HG03060 (cell line): Measurements from ENCODE around the gene CLCA4.
"Not testable (repeated sequence)": the region's sequence is repeated elsewhere in the genome, so short reads cannot be mapped to it uniquely, and the experiment has no call there.

ENCODE experiments used
- ATAC-seq: cut with Tn5 transposase; IDR thresholded peaks from one replicate; pipeline ENCODE4 v1.9.1; 2021; ENCODE audit warnings: low read depth, moderate number of reproducible peaks; ENCODE audit not compliant: unreplicated experiment

Gene CLCA4

DNA sequence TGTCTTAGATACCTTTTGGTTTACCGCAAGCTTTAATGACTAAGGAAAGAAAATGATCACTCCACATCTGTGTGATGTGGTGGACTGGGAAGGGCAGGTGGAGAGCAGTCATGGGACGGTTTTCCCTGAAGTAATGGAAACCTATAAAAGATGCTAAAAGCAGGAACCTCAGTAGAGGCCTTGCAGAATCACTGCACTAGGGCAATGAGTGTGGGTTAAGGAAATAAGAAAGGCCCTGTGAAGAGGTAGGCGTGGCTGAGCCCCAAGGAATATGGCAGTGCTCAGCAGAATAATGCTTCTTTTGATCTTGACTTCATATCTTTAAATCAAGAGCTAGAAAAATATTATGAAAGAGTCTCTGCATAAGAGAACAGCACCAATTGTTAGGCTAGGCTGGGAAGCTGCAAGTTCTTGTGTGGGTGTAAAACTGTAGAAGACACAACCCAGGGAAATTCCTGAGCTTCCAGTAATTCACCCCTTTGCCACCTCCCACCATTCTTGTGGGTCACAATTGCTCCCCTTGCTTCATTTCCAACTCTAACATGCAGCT is 49.9 kb downstream of the CLCA4 start:
- no peak for ATAC-seq

DNA sequence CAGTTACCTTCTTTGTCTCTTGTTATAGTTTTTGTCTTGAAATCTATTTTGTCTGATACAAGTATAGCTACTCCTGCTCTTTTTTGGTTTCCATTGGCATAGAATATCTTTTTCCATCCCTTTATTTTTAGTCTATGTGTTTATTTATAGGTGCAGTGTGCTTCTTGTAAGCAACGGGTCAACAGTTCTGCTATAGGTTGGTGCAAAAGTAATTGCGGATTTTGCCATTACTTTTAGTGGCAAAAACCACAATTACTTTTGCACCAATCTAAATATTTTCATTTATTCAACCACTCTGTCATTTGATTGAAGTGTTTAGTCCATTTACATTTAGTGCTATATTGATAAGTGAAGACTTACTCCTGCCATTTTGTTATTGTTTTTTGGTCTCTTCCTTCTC is 59.2 kb downstream of the CLCA4 start:
- ATAC-seq = not testable (repeated sequence)

DNA sequence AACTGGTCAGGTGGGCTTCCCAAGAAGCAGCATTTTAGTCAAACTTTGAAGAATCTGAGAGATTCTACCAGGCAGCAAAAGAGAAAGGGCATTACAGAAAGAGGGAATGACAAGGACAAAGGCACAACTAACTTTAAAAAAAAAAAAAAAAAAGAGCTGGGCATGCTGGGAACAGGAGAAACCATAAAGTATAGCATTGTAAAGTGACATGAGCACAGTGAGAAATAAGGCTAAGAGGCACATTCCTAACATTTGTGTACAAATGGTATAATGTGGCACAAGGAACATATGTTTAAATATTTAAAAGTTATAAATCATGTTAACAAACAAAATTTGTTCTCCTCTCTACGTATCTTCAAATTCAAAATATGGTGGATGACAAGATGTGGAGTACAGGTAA is 69.6 kb downstream of the CLCA4 start:
- no peak for ATAC-seq

DNA sequence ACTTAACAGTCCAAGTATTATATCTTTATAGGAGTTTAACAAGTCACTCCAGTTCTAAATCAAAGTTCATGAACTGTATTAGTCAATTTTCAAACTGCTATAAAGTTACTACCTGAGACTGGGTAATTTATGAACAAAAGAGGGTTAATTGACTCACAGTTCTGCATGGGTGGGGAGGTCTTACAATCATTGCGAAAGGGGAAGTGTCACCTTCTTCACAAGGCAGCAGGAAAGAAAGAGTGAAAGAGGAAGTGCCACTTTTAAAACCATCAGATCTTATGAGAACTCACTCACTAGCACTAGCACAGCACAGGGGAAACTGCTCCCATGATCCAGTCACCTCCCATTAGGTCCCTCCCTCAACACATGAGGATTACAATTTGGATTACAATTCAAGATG is 70.0 kb downstream of the CLCA4 start:
- ATAC-seq = peak; percentile 100

DNA sequence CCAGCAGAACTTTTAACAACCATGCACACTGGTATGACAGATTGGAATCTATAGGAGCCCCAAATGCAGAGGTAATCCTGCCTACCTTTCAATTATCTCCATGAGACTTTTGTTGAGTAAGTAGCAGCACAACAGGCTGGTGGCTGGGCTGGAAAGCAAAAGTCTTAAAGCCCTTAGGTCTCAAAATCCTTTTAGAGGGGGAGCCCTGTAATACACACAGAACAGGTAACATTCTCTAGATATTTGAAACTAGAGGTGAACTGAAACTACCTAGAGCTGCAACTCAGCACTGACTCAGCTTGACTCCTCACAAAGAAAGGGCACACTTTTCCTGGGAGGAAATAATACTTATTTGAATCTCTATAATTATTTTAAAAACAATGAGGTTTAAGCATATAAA is 71.5 kb downstream of the CLCA4 start:
- ATAC-seq = no peak

DNA sequence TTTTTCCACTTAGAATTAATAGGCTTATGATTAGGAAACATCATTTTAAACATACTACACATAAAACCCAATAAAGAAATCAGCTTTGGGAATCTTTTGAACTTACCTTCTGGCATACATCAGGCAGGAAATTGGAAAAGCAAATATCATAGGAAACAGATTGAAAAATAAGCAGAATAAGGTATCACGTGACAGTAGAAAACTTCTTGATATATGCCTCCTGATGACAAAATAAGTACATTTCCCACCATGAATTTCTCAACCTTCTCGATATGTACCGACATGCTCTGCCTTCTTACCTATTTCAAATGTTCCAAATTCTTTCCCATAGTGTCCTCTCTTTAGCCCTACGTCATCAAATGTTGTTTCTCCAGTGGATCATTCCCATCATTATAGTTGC is 72.4 kb downstream of the CLCA4 start:
- ATAC-seq = no peak

DNA sequence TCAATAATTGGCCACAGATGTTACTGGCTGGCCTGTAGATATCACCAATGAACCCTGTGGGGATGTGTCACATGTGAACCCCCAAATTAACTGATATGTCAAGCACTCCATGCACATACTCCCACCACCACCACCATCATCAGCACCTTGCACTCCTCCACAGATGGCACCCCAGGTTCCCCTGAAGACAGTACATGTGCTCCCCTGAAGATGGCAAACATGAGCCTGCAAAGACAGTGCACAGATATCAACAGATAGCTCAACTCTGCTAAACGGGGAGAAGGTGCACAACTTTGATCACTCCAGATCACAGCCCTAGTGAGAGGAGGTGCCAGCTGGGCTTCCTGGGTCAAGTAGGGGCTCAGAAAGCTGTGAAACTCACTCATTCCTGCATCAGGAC is 74.4 kb downstream of the CLCA4 start:
- ATAC-seq = no peak
